NCI-H446 (cell line): ENCODE results near the gene CERK.

Source experiments
- DNase-seq, 2 experiments: peaks; one replicate each; lab custom pipeline; 2025; lab: John Stamatoyannopoulos, UW

Gene CERK

DNA sequence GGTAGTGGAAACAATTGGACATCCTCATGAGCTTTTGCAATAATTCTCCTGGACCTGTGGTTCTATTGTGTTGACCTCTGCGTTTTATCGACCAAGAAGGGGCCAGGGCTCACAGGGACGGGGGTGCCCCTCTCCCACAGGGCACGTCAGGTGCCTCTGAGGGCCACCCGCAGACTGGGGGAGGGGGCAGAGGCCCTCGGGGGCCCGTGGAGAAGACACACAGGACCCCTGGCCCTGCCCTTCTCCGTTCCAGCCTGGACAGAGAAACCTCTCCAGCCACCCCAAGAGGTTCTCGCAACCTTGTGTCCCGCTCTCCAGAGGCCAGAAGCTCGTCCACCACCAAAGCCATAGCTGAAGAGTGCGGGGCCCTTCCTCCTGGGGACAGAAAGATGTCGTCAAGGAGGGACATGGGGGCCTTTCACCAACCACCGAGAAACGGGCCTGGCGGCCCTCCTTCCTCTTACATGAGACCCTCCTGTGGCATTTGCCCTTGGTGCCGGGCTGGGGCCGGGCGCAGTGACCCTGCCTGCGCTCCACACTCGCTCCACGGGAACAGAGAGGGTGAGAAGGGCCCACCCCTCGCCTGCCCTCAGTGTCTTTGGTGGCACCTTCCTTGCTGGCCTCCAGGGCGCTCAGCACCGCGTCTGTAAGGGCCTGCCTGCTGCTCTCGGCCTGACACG is 60.6 kb downstream of the CERK start:
- no peak for DNase-seq

DNA sequence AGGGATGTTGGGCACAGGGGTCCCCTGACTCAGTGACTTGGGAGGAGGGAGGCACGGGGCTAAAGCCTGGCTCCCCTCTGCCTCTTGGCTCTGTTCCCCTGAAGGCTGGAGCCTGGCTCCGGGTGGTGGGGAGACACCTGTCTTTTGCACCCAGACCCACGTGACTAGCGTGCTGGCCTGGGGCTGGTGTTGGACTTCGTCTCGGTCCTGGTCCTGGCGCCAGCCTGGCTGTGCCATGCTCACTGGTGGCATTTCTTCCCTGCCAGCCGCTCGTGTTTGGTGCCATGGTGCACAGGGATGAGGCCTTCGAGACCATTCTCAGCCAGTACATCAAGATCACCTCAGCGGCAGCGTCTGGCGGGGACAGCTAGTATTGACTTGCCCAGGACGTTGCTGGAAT is 61.2 kb downstream of the CERK start:
- DNase-seq = no peak

DNA sequence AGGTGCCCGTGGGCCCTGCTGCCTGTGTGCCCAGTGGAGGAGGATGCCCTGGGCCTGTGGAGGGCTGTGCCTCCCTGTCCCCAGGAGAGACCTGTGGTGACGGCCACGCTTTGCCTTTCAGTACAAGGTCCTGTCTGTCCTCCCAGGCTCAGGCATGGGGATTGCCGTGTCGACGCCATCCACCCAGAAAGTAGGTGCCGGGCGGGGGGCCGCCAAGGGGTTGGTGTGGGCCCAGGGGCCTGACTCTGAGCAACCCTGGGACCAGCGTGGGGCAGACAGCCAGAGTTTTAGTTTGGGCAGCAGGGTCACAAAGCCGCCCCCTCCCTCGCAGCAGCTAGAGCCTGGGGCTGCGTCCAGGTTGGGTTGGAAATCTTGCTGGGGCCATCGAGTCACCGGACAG is 61.6 kb downstream of the CERK start:
- DNase-seq = no peak

- DNase-seq = no peak
These were observed 62.1 kb downstream of the CERK start for GRCh38 chr22:46675938-46676337.

GRCh38 chr22:46675479-46675878 is 62.6 kb downstream of the CERK start:
- no peak for DNase-seq

- no peak for DNase-seq
These were observed 63.1 kb downstream of the CERK start for GRCh38 chr22:46674906-46675305.

GRCh38 chr22:46674367-46674781 is 63.7 kb downstream of the CERK start:
- DNase-seq = no peak

GRCh38 chr22:46673662-46674236 is 64.3 kb downstream of the CERK start:
- no peak for DNase-seq

GRCh38 chr22:46673205-46673604 is 64.8 kb downstream of the CERK start:
- DNase-seq = no peak

DNA sequence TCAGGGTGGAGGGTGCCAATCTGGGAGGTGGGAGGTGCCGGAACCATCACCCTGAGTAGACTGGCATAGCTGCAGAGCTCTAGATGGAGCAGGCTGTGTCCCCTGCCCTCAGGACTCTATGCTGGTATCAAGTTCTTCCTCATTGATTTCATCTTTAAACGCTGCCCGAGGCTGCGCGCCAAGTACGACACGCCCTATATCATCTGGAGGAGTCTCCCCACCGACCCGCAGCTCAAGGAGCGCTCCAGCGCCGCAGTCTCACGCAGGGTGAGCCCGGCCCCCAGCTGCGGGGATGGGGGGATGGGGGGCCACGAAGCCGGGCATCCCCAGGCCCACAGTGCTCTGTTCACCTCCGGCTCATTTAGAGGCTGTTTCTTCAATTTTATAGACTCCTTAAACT is 65.3 kb downstream of the CERK start:
- DNase-seq = no peak

- DNase-seq = no peak
These were observed 66.1 kb downstream of the CERK start for GRCh38 chr22:46671824-46672432.

- DNase-seq = no peak
These were observed 68.9 kb downstream of the CERK start for GRCh38 chr22:46669201-46669600.

- DNase-seq = no peak
These were observed 69.9 kb downstream of the CERK start for GRCh38 chr22:46668116-46668515.

DNA sequence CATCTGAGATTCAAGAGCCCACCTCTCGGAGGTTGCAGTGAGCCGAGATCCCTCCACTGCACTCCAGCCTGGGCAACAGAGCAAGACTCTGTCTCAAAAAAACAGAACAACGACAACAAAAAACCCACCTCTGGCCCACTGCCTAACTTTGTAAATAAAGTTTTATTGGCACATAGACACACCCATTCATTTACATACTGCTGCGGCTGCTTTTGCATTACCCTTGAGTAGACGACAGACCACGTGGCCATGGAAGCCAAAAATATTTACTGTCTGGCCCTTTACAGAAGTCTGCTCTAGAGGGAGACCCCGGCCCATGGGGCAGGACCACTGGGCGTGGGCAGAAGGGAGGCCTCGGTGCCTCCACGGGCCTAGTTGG is 70.8 kb downstream of the CERK start:
- DNase-seq = no peak

GRCh38 chr22:46666577-46667244 is 71.3 kb downstream of the CERK start:
- DNase-seq = no peak

DNA sequence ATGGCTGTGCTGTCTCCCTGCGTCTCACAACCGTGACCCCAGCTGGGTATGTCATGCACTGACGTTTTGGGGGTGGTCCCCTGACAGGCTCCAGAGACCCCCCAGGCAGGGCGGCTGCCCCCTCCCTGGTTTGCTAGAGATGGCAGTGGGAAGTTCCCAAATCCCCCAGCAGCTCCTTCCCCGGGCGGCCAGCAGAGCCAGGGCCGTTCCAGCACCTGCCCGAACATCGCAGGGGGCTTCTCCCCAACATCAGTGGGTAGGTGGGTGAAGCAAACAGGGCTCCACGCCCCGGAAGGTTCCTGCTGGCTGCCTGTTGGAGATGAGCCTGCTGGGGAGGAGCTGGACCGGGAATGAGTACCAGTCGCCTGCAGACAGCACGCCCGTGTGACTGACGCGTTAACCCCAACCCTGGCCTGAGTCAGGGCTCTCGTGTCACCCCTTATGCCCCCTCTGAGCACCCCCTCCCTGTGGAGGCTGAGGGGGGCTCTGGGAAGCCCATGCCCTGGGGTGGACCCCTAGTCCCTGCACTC is 72.2 kb downstream of the CERK start:
- DNase-seq = no peak

GRCh38 chr22:46665151-46665695 is 72.8 kb downstream of the CERK start:
- no peak for DNase-seq

- DNase-seq = no peak
These were observed 73.7 kb downstream of the CERK start for GRCh38 chr22:46664301-46664855.

DNA sequence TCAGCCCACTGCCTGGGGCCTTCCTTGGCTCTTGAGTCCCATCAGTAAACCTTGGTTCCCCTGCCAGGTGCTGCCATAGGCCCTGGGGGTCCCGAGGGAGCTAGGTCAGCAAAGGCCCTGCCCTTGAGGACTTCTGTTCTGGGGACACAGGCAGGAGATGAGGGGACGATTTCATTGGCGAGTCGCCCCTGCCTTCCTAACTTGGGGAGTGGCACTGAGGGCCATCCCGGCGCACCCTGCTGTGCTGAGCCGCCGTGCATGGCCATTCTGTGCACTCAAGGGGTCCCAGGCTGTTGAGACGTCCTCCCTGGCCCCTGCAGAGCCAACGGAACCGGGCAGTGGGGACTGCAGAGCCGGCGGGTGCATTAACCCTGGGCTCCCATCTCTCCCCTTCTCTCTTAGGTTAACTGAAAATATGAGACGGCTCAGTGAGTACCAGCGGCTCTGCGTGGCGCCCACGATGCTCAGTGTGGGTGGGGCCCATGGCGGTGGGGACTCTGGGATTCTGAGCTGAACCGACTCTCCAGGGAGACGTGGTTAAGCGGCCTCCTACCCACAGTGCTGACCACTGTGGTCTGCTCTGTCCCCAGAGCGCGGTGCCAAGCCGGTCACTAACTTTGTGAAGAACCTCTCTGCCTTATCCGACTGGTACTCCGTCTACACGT is 74.5 kb downstream of the CERK start:
- DNase-seq = no peak

DNA sequence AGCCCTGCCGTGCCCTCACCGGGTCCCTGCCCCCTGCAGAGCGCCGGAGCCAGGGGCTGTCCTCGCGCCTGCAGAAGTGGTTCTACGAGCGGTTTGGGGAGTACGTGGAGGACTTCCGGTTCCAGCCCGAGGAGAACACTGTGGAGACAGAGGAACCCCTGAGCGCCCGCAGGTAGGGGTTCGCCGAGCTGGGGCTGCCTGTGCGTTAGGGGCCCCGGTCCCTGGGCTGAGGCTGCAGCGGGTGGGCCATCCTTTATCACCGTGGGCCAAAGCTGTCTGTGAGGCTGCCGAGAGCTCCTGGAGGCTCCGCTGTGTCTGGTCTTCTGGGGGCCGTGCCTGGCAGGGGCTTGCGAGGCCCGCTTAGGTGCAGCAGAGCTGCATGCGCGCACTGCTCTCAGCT is 75.1 kb downstream of the CERK start:
- no peak for DNase-seq

- DNase-seq = no peak
These were observed 75.8 kb downstream of the CERK start for GRCh38 chr22:46662226-46662625.
